Peyer's patch (tissue), 4 donors: ENCODE data around the gene CLMP. TPM values are rescaled to one million over a fixed set of nuclear protein-coding genes. Genes with fewer than 3 reads are reported as not detected.

Experiments
- DNase-seq, 3 donors: peaks; one replicate each; pipeline ENCODE4 v3.0.0-alpha.2; 2017 to 2019
- H3K27ac ChIP-seq, 4 donors: fragments of 200-600 bp; sonication (generic); one replicate each; pipeline ENCODE4 v1.5.1; 2016 to 2019
- H3K27me3 ChIP-seq, 2 donors: fragments of 200-600 bp; sonication (generic); one replicate each; pipeline ENCODE4 v1.5.1; 2019
- H3K36me3 ChIP-seq, 3 donors: fragments of 200-600 bp; sonication (generic); one replicate each; pipeline ENCODE4 v1.5.1; 2016 to 2019
- H3K4me1 ChIP-seq, 4 donors: fragments of 200-600 bp; sonication (generic); one replicate each; pipeline ENCODE4 v1.5.1; 2016 to 2019
- H3K4me3 ChIP-seq, 4 donors: fragments of 200-600 bp; sonication (generic); 1 replicate in 3 of 4; 2 replicates in 1 of 4; pipeline ENCODE4 v1.5.1; 2016 to 2019; ENCODE audit warnings: mild to moderate bottlenecking in 1 of 4
- H3K9me3 ChIP-seq, 4 donors: fragments of 200-600 bp; sonication (generic); one replicate each; pipeline ENCODE4 v1.5.1; 2016 to 2019; ENCODE audit warnings: mild to moderate bottlenecking in 1 of 4
- POLR2A ChIP-seq, 2 donors: fragments of 450-650 bp; IDR thresholded peaks; one replicate each; pipeline ENCODE4 v1.5.1; 2017; ENCODE audit warnings: antibody characterized with exemption in 2 of 2, mild to moderate bottlenecking in 2 of 2, moderate library complexity in 2 of 2
- small RNA-seq, 2 donors: library from RNA; depleted of rRNA; stranded (forward); fragments of <200 nt; gene quantifications; one replicate each; pipeline ENCODE3, GENCODE V24; 2016
- total RNA-seq, 4 donors: library from RNA; depleted of rRNA; stranded (reverse); fragments of >200 nt; gene quantifications; one replicate each; pipeline ENCODE4 v1.1.0, GENCODE V29; 2016
- TF ChIP-seq, protein P1 (sequence below), 6 experiments: fragments of 450-650 bp in 4 of 6; fragments of 200-600 bp in 2 of 6; sonication (generic) in 1 of 6; IDR thresholded peaks; one replicate each; pipeline ENCODE4 v1.5.1; 2017 to 2019; ENCODE audit warnings: antibody characterized with exemption in 6 of 6, mild to moderate bottlenecking in 3 of 6, moderate library complexity in 1 of 6

CLMP gene
- total RNA-seq, 4 donors from 2014 or later = 8.4 to 48.7 (median 13.2) TPM

DNA sequence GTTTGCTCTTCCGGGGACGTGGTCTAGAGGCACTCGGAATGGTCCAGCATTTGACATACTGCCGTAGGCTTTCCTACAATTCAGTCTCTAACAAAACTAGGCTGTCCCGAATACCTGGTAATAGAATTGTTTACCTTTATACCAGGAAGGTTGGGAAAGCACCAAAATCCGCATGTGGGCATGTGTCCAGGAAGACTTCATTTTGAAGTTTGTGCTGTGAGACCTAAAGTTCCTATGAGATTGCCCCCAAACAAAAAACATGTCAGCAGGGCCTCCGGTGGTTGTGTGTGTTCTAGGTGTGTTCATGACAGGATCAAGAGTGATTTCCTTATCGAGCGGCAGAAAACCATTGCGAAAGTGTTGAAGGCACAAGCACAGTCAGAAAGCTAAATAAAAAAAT is 159.2 kb downstream of the CLMP start:
- TF ChIP-seq, protein P1, sequence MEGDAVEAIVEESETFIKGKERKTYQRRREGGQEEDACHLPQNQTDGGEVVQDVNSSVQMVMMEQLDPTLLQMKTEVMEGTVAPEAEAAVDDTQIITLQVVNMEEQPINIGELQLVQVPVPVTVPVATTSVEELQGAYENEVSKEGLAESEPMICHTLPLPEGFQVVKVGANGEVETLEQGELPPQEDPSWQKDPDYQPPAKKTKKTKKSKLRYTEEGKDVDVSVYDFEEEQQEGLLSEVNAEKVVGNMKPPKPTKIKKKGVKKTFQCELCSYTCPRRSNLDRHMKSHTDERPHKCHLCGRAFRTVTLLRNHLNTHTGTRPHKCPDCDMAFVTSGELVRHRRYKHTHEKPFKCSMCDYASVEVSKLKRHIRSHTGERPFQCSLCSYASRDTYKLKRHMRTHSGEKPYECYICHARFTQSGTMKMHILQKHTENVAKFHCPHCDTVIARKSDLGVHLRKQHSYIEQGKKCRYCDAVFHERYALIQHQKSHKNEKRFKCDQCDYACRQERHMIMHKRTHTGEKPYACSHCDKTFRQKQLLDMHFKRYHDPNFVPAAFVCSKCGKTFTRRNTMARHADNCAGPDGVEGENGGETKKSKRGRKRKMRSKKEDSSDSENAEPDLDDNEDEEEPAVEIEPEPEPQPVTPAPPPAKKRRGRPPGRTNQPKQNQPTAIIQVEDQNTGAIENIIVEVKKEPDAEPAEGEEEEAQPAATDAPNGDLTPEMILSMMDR (IDR thresholded peaks at IDR 0.05) = no peak
- no peak for TF ChIP-seq POLR2A (IDR thresholded peaks at IDR 0.05)
- Histone ChIP-seq H3K4me3 (no peak overlapping the region), H3K27me3 (no peaks in the 10 kb centered on the region), H3K36me3 (no peaks in the 10 kb centered on the region), H3K9me3 (no peaks in the 10 kb centered on the region), H3K4me1 (no peaks in the 10 kb centered on the region), H3K27ac (no peak overlapping the region)
- DNase-seq = no peak

DNA sequence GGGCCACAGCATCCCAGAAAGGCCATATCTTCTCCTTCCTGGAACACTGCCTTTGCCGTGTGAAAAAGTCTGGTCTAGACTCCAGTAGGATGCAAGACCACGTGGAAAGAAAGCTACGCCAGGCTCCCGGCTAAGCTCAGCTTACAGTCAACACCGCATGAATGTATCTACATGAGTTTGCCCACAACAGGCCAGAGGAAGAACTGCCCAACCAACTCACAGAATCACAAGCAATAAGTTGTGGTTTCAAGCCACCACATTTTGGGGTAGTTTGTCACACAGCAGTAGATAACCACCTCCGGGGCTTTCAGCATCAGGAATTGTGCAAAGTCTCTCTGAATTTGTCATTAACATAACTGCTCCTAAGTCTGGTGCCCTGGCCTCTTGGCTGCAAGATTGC is 160.5 kb downstream of the CLMP start:
- DNase-seq = no peak
- Histone ChIP-seq H3K27ac (no peak overlapping the region), H3K36me3 (no peaks in the 10 kb centered on the region), H3K9me3 (no peaks in the 10 kb centered on the region), H3K27me3 (no peaks in the 10 kb centered on the region), H3K4me3 (no peak overlapping the region), H3K4me1 (no peaks in the 10 kb centered on the region)
- TF ChIP-seq, protein P1 (IDR thresholded peaks at IDR 0.05) = no peak
- TF ChIP-seq POLR2A (IDR thresholded peaks at IDR 0.05) = no peak

DNA sequence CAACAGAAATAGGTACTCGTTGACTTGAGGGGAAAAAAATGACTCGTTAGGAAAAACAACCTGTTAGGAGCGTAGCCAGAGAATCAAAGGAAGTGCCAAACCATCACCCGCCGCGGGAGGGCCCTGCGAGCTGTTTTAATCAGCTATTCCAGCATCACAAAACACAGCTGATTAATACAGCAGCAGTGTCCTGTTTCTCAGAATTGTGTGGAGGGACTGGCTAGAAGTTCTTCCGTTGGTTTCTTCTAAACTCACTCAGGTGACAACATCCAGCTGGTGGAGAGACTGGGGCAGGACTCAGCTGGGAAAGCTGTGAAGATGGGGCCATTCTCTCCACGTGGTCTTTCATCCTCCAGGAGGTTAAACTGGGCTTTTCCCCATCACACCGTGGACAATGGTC is 161.2 kb downstream of the CLMP start:
- TF ChIP-seq, protein P1 (IDR thresholded peaks at IDR 0.05) = no peak
- no peak for DNase-seq

DNA sequence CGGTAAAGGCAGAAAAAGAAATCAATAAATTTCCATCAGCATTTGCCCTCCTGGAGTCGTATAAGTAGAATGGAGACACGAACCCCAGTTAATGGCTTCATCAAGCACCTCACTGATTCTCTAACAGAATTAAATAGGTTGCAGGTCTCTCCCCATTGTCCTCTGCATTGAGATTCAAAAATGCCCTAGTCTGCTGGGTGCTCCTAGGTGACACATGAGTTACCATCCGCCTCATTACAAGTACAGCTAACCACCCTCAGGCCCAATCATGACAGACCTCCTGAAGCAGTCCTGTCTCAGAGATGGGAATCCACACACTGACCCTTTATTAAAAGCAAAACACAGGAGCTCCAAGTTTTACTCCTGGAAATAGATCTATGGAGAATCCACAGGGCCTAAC is 164.5 kb downstream of the CLMP start:
- DNase-seq = no peak
- H3K4me1 ChIP-seq = no peaks in the 10 kb centered on the region
- no peaks in the 10 kb centered on the region for H3K36me3 ChIP-seq
- TF ChIP-seq, protein P1 (IDR thresholded peaks at IDR 0.05) = no peak
- TF ChIP-seq POLR2A (IDR thresholded peaks at IDR 0.05) = no peak
- H3K27me3 ChIP-seq = no peaks in the 10 kb centered on the region
- H3K27ac ChIP-seq = no peak overlapping the region
- H3K9me3 ChIP-seq = no peaks in the 10 kb centered on the region
- no peak overlapping the region for H3K4me3 ChIP-seq

More for the DNA sequence above, 161.2 kb downstream of the CLMP start:
- H3K9me3 ChIP-seq = no peaks in the 10 kb centered on the region
- H3K27me3 ChIP-seq = no peaks in the 10 kb centered on the region
- H3K27ac ChIP-seq = no peak overlapping the region
- H3K4me3 ChIP-seq = no peak overlapping the region
- H3K36me3 ChIP-seq = no peaks in the 10 kb centered on the region
- H3K4me1 ChIP-seq = no peaks in the 10 kb centered on the region

DNA sequence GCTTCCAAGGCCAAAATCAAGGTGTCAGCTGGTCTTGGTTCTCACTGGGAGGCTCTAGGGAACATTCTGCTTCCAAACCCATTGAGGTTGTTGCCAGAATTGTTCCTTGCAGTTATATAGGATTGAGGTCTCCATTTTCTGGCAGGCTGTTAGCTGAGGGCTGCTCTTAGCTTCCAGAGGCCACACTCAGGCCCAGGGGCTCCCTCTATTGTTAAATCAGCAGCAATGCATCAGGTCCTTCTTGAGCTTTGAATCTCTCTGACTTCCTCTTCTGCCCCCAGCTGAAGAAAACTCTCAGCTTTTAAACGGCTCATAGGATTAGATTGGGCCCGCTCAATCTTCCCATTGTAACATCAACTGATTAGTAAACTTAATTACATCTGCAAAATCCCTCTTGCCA is 174.1 kb downstream of the CLMP start:
- Histone ChIP-seq H3K27ac (no peak overlapping the region), H3K27me3 (no peaks in the 10 kb centered on the region), H3K4me3 (no peak overlapping the region), H3K4me1 (no peaks in the 10 kb centered on the region), H3K9me3 (no peaks in the 10 kb centered on the region), H3K36me3 (no peaks in the 10 kb centered on the region)
- no peak for TF ChIP-seq POLR2A (IDR thresholded peaks at IDR 0.05)
- TF ChIP-seq, protein P1 (IDR thresholded peaks at IDR 0.05) = peak in 4 of 6 experiments; percentile 27 to 37 (median 32)
- no peak for DNase-seq

Small RNA genes lying within 50 kb of the gene (small RNA-seq; reads per million reads assigned to genes)
- gene RPL31P47 (0 reads per million in 2 donors), gene SNORD14C (0 reads per million in 2 donors), gene SNORD14D (0 reads per million in 2 donors), gene SNORD14E (83.7 to 173 reads per million in 2 donors)

Other genes with a start within 250 kb of the CLMP start
- gene BSX, start 213.4 kb downstream of the CLMP start, total RNA-seq = not detected
- 1,000 to 10,000 TPM in 1 of 4 donors, 100 to 1,000 TPM in 3; 459 to 1,091 (median 728) TPM for gene HSPA8, start 133.1 kb downstream of the CLMP start, total RNA-seq
- 100 to 1,000 TPM in 3 of 4 donors, 10 to 100 TPM in 1; 31.4 to 152 (median 123) TPM for gene GRAMD1B, start 235.0 kb upstream of the CLMP start, total RNA-seq